Measurements from ENCODE around the gene UNC45B.
"Not testable (repeated sequence)": the region's sequence is repeated elsewhere in the genome, so short reads cannot be mapped to it uniquely, and the experiment has no call there.

Gene UNC45B

GRCh38 chr17:35169835-35170363 lies 22.3 kb downstream of the UNC45B start:
- TF ChIP-seq CTCF (conservative IDR thresholded peaks at IDR 0.05; ENCODE audit: low read depth, low read length): no peak
- Histone ChIP-seq H3K4me1 (ENCODE audit: low read depth, poor library complexity, severe bottlenecking) (no peaks in the 10 kb centered on the region), H3K4me2 (no peak overlapping the region), H3K79me2 (ENCODE audit: insufficient read depth, low read depth) (no peaks in the 10 kb centered on the region), H4K20me1 (ENCODE audit: insufficient read depth) (no peaks in the 10 kb centered on the region), H3K27ac (no peak overlapping the region), H3K9ac (no peak overlapping the region), H2AFZ (ENCODE audit: low read depth) (no peak overlapping the region), H3K36me3 (ENCODE audit: insufficient read depth) (no peaks in the 10 kb centered on the region), H3K4me3 (IDR thresholded peaks at IDR 0.05; ENCODE audit: insufficient read depth, low read depth, low read length) (no peak overlapping the region), H3K27me3 (ENCODE audit: insufficient read depth, low read depth) (no peaks in the 10 kb centered on the region)

- Histone ChIP-seq H3K36me3 (ENCODE audit: insufficient read depth) (no peaks in the 10 kb centered on the region), H3K4me3 (IDR thresholded peaks at IDR 0.05; ENCODE audit: insufficient read depth, low read depth, low read length) (no peak overlapping the region), H3K4me1 (ENCODE audit: low read depth, poor library complexity, severe bottlenecking) (no peaks in the 10 kb centered on the region), H3K79me2 (ENCODE audit: insufficient read depth, low read depth) (no peaks in the 10 kb centered on the region), H2AFZ (ENCODE audit: low read depth) (no peak overlapping the region), H3K27ac (no peak overlapping the region), H3K27me3 (ENCODE audit: insufficient read depth, low read depth) (no peaks in the 10 kb centered on the region), H3K4me2 (no peak overlapping the region), H3K9ac (no peak overlapping the region), H4K20me1 (ENCODE audit: insufficient read depth) (no peaks in the 10 kb centered on the region)
- TF ChIP-seq CTCF (conservative IDR thresholded peaks at IDR 0.05; ENCODE audit: low read depth, low read length): peak; percentile 28; the same call in 1 of the 2 replicates
Observed at GRCh38 chr17:35170968-35171771, 23.6 kb downstream of the UNC45B start.

GRCh38 chr17:35171834-35172233 lies 24.2 kb downstream of the UNC45B start:
- no peak overlapping the region for H3K4me3 ChIP-seq (IDR thresholded peaks at IDR 0.05; ENCODE audit: insufficient read depth, low read depth, low read length)
- no peaks in the 10 kb centered on the region for H3K4me1 ChIP-seq (ENCODE audit: low read depth, poor library complexity, severe bottlenecking)
- no peaks in the 10 kb centered on the region for H3K36me3 ChIP-seq (ENCODE audit: insufficient read depth)
- H4K20me1 ChIP-seq (ENCODE audit: insufficient read depth): no peaks in the 10 kb centered on the region
- H3K27me3 ChIP-seq (ENCODE audit: insufficient read depth, low read depth): no peaks in the 10 kb centered on the region
- no peak overlapping the region for H3K4me2 ChIP-seq
- no peak overlapping the region for H3K27ac ChIP-seq
- no peak overlapping the region for H2AFZ ChIP-seq (ENCODE audit: low read depth)
- H3K79me2 ChIP-seq (ENCODE audit: insufficient read depth, low read depth): no peaks in the 10 kb centered on the region
- no peak for TF ChIP-seq CTCF (conservative IDR thresholded peaks at IDR 0.05; ENCODE audit: low read depth, low read length)
- H3K9ac ChIP-seq: no peak overlapping the region

- H3K27me3 ChIP-seq (ENCODE audit: insufficient read depth, low read depth); H3K4me1 ChIP-seq (ENCODE audit: low read depth, poor library complexity, severe bottlenecking); H2AFZ ChIP-seq (ENCODE audit: low read depth); H3K4me2 ChIP-seq; H4K20me1 ChIP-seq (ENCODE audit: insufficient read depth); H3K27ac ChIP-seq; H3K9ac ChIP-seq; H3K79me2 ChIP-seq (ENCODE audit: insufficient read depth, low read depth); H3K4me3 ChIP-seq (IDR thresholded peaks at IDR 0.05; ENCODE audit: insufficient read depth, low read depth, low read length); H3K36me3 ChIP-seq (ENCODE audit: insufficient read depth): not testable (repeated sequence)
Observed at GRCh38 chr17:35172321-35172720, 24.7 kb downstream of the UNC45B start.

GRCh38 chr17:35174835-35175334 lies 27.3 kb downstream of the UNC45B start:
- Histone ChIP-seq H4K20me1 (ENCODE audit: insufficient read depth) (no peaks in the 10 kb centered on the region), H3K27me3 (ENCODE audit: insufficient read depth, low read depth) (no peaks in the 10 kb centered on the region), H3K4me2 (no peak overlapping the region), H3K9ac (no peak overlapping the region), H2AFZ (ENCODE audit: low read depth) (no peak overlapping the region), H3K4me3 (IDR thresholded peaks at IDR 0.05; ENCODE audit: insufficient read depth, low read depth, low read length) (no peak overlapping the region), H3K36me3 (ENCODE audit: insufficient read depth) (no peaks in the 10 kb centered on the region), H3K79me2 (ENCODE audit: insufficient read depth, low read depth) (no peaks in the 10 kb centered on the region), H3K27ac (no peak overlapping the region), H3K4me1 (ENCODE audit: low read depth, poor library complexity, severe bottlenecking) (no peaks in the 10 kb centered on the region)
- TF ChIP-seq CTCF (conservative IDR thresholded peaks at IDR 0.05; ENCODE audit: low read depth, low read length): no peak
